ENCODE results near the gene PPM1B. TPM values are rescaled to one million over a fixed set of nuclear protein-coding genes. Genes with fewer than 3 reads are reported as not detected.

Gene PPM1B
- total RNA-seq, 1 experiment from 2014 or later = 49.5 TPM

GRCh38 chr2:44230378-44230777, 61.7 kb downstream of the PPM1B start:
- no peak overlapping the region for H3K4me2 ChIP-seq (ENCODE audit: low read depth, low read length, poor library complexity, severe bottlenecking)
- H3K27me3 ChIP-seq (ENCODE audit: low read length) = no peaks in the 10 kb centered on the region
- no peak overlapping the region for H3K4me3 ChIP-seq (ENCODE audit: low read length)
- H3K9me2 ChIP-seq (replicated peaks; ENCODE audit: insufficient read depth, low read length) = no peaks in the 10 kb centered on the region
- no peak overlapping the region for H2AFZ ChIP-seq (ENCODE audit: low read length)
- H3K4me1 ChIP-seq (ENCODE audit: low read length) = no peaks in the 10 kb centered on the region
- no peak overlapping the region for H3K27ac ChIP-seq (ENCODE audit: low read length)
- peaks cover 6% of the 10 kb centered on the region; the same call in 1 of the 2 replicates for H3K36me3 ChIP-seq (ENCODE audit: insufficient read depth, low read length)
- H3K9me3 ChIP-seq (ENCODE audit: low read length) = no peaks in the 10 kb centered on the region
- no peak overlapping the region for H3K9ac ChIP-seq (ENCODE audit: low read length)
- H4K20me1 ChIP-seq (ENCODE audit: insufficient read depth, low read depth, low read length) = no peaks in the 10 kb centered on the region
- peaks cover 16% of the 10 kb centered on the region; the same call in 1 of the 2 replicates for H3K79me2 ChIP-seq (ENCODE audit: low read length)
- no peak for DNase-seq

GRCh38 chr2:44233450-44234128, 64.9 kb downstream of the PPM1B start:
- Histone ChIP-seq H3K27me3 (ENCODE audit: low read length) (no peaks in the 10 kb centered on the region), H3K9ac (ENCODE audit: low read length) (no peak overlapping the region), H3K4me3 (ENCODE audit: low read length) (no peak overlapping the region), H3K9me3 (ENCODE audit: low read length) (no peaks in the 10 kb centered on the region), H2AFZ (ENCODE audit: low read length) (no peak overlapping the region), H3K79me2 (ENCODE audit: low read length) (peaks cover 10% of the 10 kb centered on the region; the same call in 1 of the 2 replicates), H3K4me2 (ENCODE audit: low read depth, low read length, poor library complexity, severe bottlenecking) (no peak overlapping the region), H3K9me2 (replicated peaks; ENCODE audit: insufficient read depth, low read length) (no peaks in the 10 kb centered on the region), H4K20me1 (ENCODE audit: insufficient read depth, low read depth, low read length) (no peaks in the 10 kb centered on the region), H3K36me3 (ENCODE audit: insufficient read depth, low read length) (peaks cover 6% of the 10 kb centered on the region; the same call in 1 of the 2 replicates), H3K27ac (ENCODE audit: low read length) (no peak overlapping the region), H3K4me1 (ENCODE audit: low read length) (peaks cover 11% of the 10 kb centered on the region)
- no peak for DNase-seq

- no peaks in the 10 kb centered on the region for H3K27me3 ChIP-seq (ENCODE audit: low read length)
- H3K4me1 ChIP-seq (ENCODE audit: low read length) = peaks cover 11% of the 10 kb centered on the region
- peaks cover 3% of the 10 kb centered on the region; the same call in 1 of the 2 replicates for H3K36me3 ChIP-seq (ENCODE audit: insufficient read depth, low read length)
- no peaks in the 10 kb centered on the region for H3K79me2 ChIP-seq (ENCODE audit: low read length)
- H3K27ac ChIP-seq (ENCODE audit: low read length) = no peak overlapping the region
- no peak overlapping the region for H3K4me3 ChIP-seq (ENCODE audit: low read length)
- no peaks in the 10 kb centered on the region for H3K9me2 ChIP-seq (replicated peaks; ENCODE audit: insufficient read depth, low read length)
- peak overlapping the region; percentile 4 for H3K4me2 ChIP-seq (ENCODE audit: low read depth, low read length, poor library complexity, severe bottlenecking)
- no peaks in the 10 kb centered on the region for H3K9me3 ChIP-seq (ENCODE audit: low read length)
- H3K9ac ChIP-seq (ENCODE audit: low read length) = no peak overlapping the region
- DNase-seq = no peak
- no peak overlapping the region for H2AFZ ChIP-seq (ENCODE audit: low read length)
- H4K20me1 ChIP-seq (ENCODE audit: insufficient read depth, low read depth, low read length) = no peaks in the 10 kb centered on the region
Measured at GRCh38 chr2:44237221-44237620, 68.5 kb downstream of the PPM1B start.

- Histone ChIP-seq H3K9ac (ENCODE audit: low read length) (no peak overlapping the region), H3K27ac (ENCODE audit: low read length) (no peak overlapping the region), H4K20me1 (ENCODE audit: insufficient read depth, low read depth, low read length) (no peaks in the 10 kb centered on the region), H3K4me1 (ENCODE audit: low read length) (peaks cover 5% of the 10 kb centered on the region), H3K36me3 (ENCODE audit: insufficient read depth, low read length) (no peaks in the 10 kb centered on the region), H3K79me2 (ENCODE audit: low read length) (no peaks in the 10 kb centered on the region), H3K27me3 (ENCODE audit: low read length) (no peaks in the 10 kb centered on the region), H3K4me2 (ENCODE audit: low read depth, low read length, poor library complexity, severe bottlenecking) (no peak overlapping the region), H3K4me3 (ENCODE audit: low read length) (no peak overlapping the region), H2AFZ (ENCODE audit: low read length) (no peak overlapping the region), H3K9me3 (ENCODE audit: low read length) (no peaks in the 10 kb centered on the region), H3K9me2 (replicated peaks; ENCODE audit: insufficient read depth, low read length) (no peaks in the 10 kb centered on the region)
- DNase-seq = no peak
Measured at GRCh38 chr2:44242904-44243303, 74.2 kb downstream of the PPM1B start.

GRCh38 chr2:44244135-44244871, 75.6 kb downstream of the PPM1B start:
- Histone ChIP-seq H3K9ac (ENCODE audit: low read length) (0 out of 2 replicates have a peak overlapping the region, but pooled peaks have one; percentile 26), H3K9me3 (ENCODE audit: low read length) (no peaks in the 10 kb centered on the region), H3K27me3 (ENCODE audit: low read length) (no peaks in the 10 kb centered on the region), H3K4me3 (ENCODE audit: low read length) (peak overlapping the region; percentile 33; the same call in 1 of the 2 replicates), H4K20me1 (ENCODE audit: insufficient read depth, low read depth, low read length) (no peaks in the 10 kb centered on the region), H3K4me2 (ENCODE audit: low read depth, low read length, poor library complexity, severe bottlenecking) (peak overlapping the region; percentile 54), H3K9me2 (replicated peaks; ENCODE audit: insufficient read depth, low read length) (no peaks in the 10 kb centered on the region), H3K36me3 (ENCODE audit: insufficient read depth, low read length) (no peaks in the 10 kb centered on the region), H2AFZ (ENCODE audit: low read length) (no peak overlapping the region), H3K27ac (ENCODE audit: low read length) (no peak overlapping the region), H3K79me2 (ENCODE audit: low read length) (no peaks in the 10 kb centered on the region), H3K4me1 (ENCODE audit: low read length) (peaks cover 5% of the 10 kb centered on the region)
- peak; percentile 88 for DNase-seq

- no peaks in the 10 kb centered on the region for H3K27me3 ChIP-seq (ENCODE audit: low read length)
- H3K79me2 ChIP-seq (ENCODE audit: low read length) = no peaks in the 10 kb centered on the region
- H4K20me1 ChIP-seq (ENCODE audit: insufficient read depth, low read depth, low read length) = no peaks in the 10 kb centered on the region
- H3K4me2 ChIP-seq (ENCODE audit: low read depth, low read length, poor library complexity, severe bottlenecking) = no peak overlapping the region
- no peak overlapping the region for H3K4me3 ChIP-seq (ENCODE audit: low read length)
- no peak overlapping the region for H3K9ac ChIP-seq (ENCODE audit: low read length)
- DNase-seq = no peak
- H2AFZ ChIP-seq (ENCODE audit: low read length) = no peak overlapping the region
- no peaks in the 10 kb centered on the region for H3K36me3 ChIP-seq (ENCODE audit: insufficient read depth, low read length)
- H3K27ac ChIP-seq (ENCODE audit: low read length) = no peak overlapping the region
- H3K4me1 ChIP-seq (ENCODE audit: low read length) = peaks cover 11% of the 10 kb centered on the region
- H3K9me3 ChIP-seq (ENCODE audit: low read length) = no peaks in the 10 kb centered on the region
- H3K9me2 ChIP-seq (replicated peaks; ENCODE audit: insufficient read depth, low read length) = no peaks in the 10 kb centered on the region
Measured at GRCh38 chr2:44245083-44245861, 76.6 kb downstream of the PPM1B start.

- Histone ChIP-seq H3K4me2 (ENCODE audit: low read depth, low read length, poor library complexity, severe bottlenecking) (no peak overlapping the region), H3K27ac (ENCODE audit: low read length) (no peak overlapping the region), H3K4me3 (ENCODE audit: low read length) (no peak overlapping the region), H2AFZ (ENCODE audit: low read length) (no peak overlapping the region), H3K79me2 (ENCODE audit: low read length) (no peaks in the 10 kb centered on the region), H3K9me3 (ENCODE audit: low read length) (no peaks in the 10 kb centered on the region), H3K9me2 (replicated peaks; ENCODE audit: insufficient read depth, low read length) (no peaks in the 10 kb centered on the region), H3K9ac (ENCODE audit: low read length) (no peak overlapping the region), H3K27me3 (ENCODE audit: low read length) (no peaks in the 10 kb centered on the region), H4K20me1 (ENCODE audit: insufficient read depth, low read depth, low read length) (no peaks in the 10 kb centered on the region), H3K4me1 (ENCODE audit: low read length) (peaks cover 15% of the 10 kb centered on the region), H3K36me3 (ENCODE audit: insufficient read depth, low read length) (no peaks in the 10 kb centered on the region)
- no peak for DNase-seq
Measured at GRCh38 chr2:44246436-44246835, 77.8 kb downstream of the PPM1B start.

GRCh38 chr2:44246840-44247369, 78.2 kb downstream of the PPM1B start:
- H3K36me3 ChIP-seq (ENCODE audit: insufficient read depth, low read length) = no peaks in the 10 kb centered on the region
- H3K9ac ChIP-seq (ENCODE audit: low read length) = no peak overlapping the region
- peaks cover 15% of the 10 kb centered on the region for H3K4me1 ChIP-seq (ENCODE audit: low read length)
- no peaks in the 10 kb centered on the region for H3K9me2 ChIP-seq (replicated peaks; ENCODE audit: insufficient read depth, low read length)
- H3K79me2 ChIP-seq (ENCODE audit: low read length) = no peaks in the 10 kb centered on the region
- no peak overlapping the region for H2AFZ ChIP-seq (ENCODE audit: low read length)
- no peaks in the 10 kb centered on the region for H3K9me3 ChIP-seq (ENCODE audit: low read length)
- H3K4me2 ChIP-seq (ENCODE audit: low read depth, low read length, poor library complexity, severe bottlenecking) = no peak overlapping the region
- H4K20me1 ChIP-seq (ENCODE audit: insufficient read depth, low read depth, low read length) = no peaks in the 10 kb centered on the region
- no peak for DNase-seq
- H3K4me3 ChIP-seq (ENCODE audit: low read length) = no peak overlapping the region
- H3K27me3 ChIP-seq (ENCODE audit: low read length) = no peaks in the 10 kb centered on the region
- no peak overlapping the region for H3K27ac ChIP-seq (ENCODE audit: low read length)
